Measurements from ENCODE around the gene OSBPL3. TPM values are rescaled to one million over a fixed set of nuclear protein-coding genes. Genes with fewer than 3 reads are reported as not detected.

Gene OSBPL3
- polyA plus RNA-seq, 3 donors = 15.3 to 20.4 (median 17.5) TPM

DNA sequence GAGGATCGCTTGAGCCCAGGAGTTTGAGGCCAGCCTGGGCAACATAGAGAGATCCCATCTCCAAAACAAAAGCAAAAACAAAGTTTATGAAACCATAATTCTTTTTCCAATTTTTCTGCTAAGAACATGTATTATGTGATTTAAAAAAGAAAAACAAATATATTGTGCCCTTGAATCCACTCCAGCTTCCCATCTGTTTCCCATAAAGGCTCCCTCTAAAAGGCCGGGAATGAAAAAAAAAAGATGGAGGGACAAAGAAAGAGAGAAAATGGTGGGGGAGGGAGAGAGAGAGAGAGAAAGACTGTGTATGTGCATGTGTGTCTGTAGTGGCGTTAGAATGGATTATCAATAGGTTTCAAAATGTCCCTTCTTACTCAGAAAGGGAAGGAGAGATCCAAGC is 202.2 kb downstream of the OSBPL3 start:
- DNase-seq (ENCODE audit: low read depth in 3 of 3, low spot score in 2 of 3) = no peak

DNA sequence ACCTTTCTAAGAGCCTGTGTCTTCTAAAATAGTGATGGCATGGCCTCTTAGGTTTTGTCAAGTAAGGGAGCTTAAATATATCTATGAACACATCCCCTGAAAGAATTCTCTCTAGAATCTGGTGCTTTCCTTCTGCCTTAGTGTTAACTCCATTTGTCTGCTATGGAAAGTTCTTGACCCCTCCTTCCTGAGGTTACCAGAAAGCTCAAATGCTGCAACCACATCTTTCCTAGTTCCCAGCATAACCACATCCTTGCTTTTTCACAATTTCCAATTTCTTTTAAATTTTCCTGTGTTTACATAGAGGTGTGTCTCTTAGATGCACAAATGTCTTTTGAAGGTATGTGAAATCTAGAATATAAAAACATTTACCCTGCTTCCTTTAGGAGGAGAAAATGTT is 206.3 kb downstream of the OSBPL3 start:
- no peak for DNase-seq (ENCODE audit: low read depth in 3 of 3, low spot score in 2 of 3)

DNA sequence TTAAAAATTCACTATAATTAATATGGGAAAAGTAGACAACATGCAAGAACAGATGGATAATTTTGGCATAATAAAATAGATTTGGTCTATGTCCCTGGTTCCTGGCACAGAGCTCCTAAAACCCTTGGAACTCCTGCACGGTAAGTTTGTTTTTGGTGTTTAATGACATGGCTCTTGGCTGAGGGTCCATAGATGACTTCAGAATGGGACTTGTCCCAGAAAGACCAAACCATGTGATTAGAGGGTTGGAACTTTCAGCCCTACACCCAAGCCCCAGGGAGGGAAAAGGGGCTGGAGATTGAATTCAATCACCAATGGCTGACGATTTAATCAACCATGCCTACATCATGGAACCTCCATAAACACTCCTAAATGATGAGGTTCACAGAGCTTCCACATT is 210.1 kb downstream of the OSBPL3 start:
- DNase-seq (ENCODE audit: low read depth in 3 of 3, low spot score in 2 of 3) = no peak

DNA sequence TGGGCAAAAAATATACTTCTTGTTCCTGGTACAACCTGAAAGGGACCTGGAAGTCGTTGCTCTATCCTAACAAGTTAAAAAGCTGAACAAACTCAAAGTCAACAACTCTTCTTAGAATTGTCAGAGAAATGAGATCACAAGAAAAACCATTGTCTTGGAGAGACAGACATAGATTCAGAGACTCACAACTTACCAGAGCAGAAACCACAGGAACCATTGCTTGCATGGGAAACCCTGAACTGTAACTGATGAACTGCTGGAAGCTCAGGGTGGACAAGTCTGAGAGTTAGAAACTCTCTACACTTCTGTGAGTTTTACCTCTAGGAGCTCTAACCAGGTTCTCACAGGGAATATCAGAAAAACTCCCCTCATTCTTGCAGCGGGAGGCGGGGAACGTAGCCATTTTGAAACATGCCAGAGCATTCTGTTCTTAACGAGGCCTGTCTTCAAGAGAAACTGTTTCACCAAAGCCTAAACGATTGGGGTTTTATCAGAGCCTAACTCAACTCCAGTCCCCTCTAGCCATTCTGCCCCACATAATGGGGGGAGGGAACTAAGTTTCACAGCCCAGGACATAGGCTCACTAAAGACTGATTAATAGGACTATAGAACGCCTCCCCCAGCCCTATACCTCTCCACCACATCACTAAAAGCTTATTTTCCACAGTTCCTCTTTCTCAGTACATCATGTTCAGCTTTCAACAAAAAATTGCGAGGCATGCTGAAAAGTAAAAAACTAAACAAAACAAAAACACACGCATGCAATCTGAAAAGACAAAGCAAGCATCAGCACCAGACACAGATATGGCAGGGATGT is 210.8 kb downstream of the OSBPL3 start:
- no peak for DNase-seq (ENCODE audit: low read depth in 3 of 3, low spot score in 2 of 3)

DNA sequence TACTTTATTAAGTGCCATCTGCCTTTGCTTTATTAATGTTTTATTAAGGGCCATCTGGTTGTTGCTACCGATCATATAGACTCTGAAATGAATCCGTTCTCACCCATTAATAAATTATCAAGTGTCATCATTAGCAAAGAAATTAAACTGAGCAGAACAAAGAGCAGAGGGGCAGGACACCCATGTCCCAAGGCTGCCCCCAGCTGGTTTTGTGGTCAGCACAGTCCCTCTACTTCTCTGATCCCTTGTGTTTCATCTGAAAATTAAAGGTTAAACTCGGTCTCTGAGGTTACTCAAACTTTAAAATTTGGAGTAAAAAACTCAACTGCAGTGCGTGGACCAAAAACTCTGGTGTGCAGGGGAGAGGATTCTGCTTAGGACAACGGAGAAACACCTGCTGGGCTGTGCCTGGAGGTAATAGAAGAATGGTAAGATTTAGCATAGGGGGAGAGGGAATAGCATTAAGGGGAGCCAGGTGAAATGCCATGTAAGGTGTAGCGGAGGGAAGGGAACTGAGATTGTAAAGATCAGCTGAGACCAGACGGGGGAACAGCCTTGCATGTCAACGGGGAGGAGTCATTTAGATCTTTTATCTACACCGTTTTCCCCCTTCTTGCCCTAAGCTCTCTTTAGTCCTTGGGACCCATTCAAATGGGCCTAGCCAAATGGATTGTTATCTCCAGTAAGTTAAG is 212.0 kb downstream of the OSBPL3 start:
- DNase-seq (ENCODE audit: low read depth in 3 of 3, low spot score in 2 of 3) = no peak

DNA sequence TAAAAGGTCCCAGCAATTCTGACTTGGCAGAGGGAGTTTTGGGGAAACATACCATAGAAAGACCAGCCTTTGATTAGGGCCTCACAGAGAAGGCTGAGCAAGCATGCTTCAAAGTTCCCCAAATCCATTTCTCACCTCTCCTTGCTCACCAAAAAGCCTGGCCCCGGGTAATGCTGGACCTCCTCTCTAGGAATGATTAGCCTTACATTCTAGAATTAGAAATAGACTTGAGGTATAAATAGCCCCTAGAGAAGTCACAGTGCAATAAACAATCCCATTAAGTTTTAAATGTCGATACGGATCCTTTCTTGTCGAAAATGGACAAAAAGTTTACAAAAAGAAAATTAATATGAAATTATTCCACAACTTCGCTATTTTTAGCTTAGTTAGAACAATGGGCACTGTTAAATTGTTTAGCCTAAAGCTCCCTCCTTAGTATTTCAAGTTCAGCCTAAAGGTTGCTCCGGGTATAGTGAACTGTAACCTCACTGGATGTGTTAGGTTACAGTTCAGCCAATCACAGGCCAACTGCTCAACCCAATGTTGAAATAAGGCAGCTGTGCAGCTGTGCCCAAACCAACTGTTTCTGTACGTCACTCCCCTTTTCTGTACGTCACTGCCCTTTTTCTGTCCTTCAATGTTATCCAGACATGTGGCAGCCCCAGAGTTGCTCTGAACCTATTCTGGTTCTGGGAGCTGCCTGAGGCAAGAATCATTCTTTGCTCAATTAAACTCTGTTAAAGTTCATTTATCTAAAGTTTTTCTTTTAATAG is 214.8 kb downstream of the OSBPL3 start:
- peak in 1 of 3 donors; percentile 6 for DNase-seq (ENCODE audit: low read depth in 3 of 3, low spot score in 2 of 3)

DNA sequence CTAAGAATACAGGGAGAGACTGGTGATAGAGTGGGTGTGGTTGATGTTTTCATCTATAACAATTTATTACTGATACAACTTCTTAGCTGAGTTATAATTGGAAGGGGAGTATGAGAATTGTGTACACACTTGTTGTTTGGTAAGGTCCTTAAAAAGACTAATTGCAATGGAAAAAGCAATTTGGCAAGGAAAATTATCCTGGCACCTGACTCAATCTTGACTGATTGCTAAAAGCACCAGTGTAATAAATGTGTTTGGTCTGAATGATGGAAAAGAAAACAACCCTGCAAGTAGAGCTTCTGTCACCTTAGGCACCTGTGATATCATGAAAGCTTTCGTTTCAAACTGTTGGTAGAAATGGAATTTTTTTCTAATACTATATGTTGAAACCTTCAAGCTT is 216.0 kb downstream of the OSBPL3 start:
- DNase-seq (ENCODE audit: low read depth in 3 of 3, low spot score in 2 of 3) = no peak

DNA sequence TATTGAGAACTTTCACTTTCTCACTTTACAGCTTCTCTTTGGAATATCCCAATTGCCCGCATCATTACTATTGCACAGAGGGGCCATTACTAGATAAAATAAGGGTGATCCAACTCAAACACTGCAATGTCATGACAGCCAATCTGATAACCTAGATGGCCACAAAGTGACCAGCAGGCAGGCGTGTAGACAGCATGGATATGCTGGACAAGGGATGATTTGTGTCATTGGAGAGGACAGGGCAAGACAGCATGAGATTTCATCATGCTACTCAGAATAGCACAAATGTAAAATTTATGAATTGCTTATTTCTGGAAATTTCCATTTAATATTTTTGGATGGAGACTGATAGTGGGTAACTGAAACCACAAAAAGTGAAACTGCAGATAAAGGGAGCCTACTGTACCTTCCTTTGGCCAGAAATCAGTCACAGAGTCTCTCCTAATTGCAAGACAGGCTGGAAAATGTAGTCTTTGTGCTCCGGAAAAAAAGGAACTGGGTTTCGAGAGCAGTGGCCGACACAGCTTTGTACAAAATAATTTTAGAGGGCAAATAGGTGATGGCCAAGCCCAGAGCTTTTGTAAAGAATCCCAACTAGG is 216.6 kb downstream of the OSBPL3 start:
- DNase-seq (ENCODE audit: low read depth in 3 of 3, low spot score in 2 of 3) = no peak

DNA sequence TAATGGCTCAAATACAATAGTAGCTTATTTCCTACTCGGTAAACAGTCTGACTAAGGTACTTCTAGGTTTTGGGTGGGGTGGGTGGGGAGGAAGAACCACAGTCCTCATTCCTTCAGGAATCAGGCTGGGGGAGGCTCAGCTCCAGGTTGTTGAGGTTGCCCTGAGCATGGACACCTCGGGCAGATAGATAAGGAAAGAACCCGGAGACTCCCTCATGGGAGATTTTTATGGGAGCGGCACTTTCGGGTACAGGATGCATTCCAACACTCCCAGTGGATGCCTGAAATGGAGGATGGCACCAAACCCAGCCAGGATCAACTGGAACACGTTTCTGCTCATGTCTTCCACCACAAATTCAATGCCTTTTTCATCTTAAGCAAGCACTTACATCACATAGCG is 217.2 kb downstream of the OSBPL3 start:
- DNase-seq (ENCODE audit: low read depth in 3 of 3, low spot score in 2 of 3) = no peak

DNA sequence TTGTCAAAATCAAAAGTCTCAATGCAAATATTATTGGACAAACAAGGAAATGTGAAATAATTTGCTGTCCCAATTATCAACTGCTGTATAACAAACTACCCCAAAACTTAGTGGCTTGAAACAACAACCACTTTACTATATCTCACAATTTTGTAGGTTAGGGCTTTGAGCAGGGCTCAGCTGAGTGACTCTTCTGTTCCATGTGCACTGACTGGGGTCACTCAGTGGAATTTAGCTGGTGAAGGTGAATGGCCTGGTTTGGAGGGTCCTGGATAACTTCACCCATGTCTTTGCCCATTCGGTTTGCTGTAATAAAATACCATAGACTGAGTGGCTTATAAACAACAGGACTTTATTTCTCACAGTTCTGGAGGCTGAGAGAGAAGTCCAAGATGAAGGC is 219.0 kb downstream of the OSBPL3 start:
- no peak for DNase-seq (ENCODE audit: low read depth in 3 of 3, low spot score in 2 of 3)

DNA sequence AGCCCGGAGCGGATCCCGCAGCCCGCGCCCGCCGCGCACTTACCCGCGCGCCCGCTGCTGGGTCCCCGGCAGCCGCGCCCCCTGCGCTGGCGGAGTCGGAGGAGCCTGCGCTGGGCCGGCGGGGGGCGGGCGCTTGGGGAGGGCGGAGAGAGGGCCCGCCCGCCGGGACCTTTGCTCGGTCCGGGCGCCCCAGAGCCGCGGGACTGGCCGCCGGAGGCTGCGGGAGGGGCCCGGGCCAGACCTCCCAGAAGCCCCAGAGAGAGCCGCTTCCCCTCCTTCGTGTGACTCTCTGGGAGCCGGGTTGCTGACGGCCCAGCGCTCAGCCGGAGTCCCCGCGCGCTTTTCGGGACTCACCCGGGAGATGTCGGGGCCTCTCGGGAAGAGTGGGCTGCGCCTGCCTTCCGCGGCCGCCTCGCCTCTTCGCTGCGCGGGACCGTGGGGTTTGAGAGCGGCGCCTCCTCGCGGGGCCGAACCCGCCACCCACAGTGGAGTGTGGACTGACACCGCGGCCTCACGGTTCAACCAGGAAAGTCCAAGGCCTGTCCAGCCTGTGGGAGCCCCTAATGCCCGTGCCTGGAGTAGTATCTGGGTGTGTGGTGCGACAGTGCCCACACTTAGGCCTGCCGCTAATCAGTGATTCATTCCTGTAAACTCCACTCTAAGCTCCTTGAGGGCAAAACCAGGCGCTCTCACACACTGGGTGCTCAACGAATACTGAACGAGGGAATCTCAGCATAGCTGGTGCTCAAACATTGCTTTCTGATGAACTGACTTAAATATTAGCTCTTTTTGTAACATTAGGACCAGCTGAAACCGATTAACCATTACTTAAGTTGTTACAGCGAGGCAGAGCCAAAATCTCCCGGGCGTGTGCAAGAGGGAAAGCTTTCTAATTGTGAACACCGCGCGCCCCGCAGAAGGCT is 222.4 kb downstream of the OSBPL3 start, which contains the start of gene GSDME:
Gene GSDME (minus strand): TSS at position 112 of the 923 bp plus-strand sequence. CDS start 7,690 bp downstream, outside the sequence.
- peak; percentile 25 to 47 (median 27) for DNase-seq (ENCODE audit: low read depth in 3 of 3, low spot score in 2 of 3)

DNA sequence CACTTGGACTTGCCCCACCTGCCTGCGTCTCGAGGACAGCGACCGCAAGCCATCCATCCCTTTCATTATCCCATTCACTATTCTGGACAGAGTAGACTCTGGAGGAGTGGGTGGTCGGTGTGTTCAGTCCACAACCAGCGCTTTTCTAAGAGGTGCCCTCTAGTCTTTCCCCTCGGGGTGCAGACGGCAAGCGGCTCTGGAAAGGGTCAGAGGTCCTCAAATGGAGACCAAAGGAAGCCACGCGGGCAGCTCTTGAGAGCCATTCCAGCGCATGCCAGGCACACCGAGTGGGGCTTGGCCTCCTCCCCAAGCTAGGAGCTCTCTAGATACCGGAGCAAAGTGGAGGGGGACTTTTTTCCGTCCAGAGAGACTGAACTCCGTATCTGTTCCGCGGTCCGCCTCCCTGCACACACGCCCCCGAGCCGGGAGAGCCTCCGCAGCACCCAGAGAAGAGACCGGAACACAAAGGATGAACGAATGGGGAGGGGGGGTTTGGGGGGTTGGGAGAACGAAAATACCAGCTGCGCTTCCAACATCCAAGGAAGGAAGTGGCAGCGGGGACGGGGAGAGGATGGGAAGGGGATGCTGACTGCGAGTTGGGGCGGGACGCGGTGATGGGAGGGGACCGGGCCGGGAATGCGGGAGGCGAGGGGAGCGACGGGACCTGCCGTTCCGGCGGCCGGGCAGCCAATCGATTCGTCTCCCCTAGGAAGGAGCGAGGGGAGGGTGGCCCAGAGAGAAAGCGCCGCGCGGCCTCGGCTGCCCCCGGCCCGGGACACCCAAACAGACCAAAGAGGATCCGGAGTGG is 223.2 kb downstream of the OSBPL3 start:
- DNase-seq (ENCODE audit: low read depth in 3 of 3, low spot score in 2 of 3) = peak; percentile 12 to 45 (median 29)

DNA sequence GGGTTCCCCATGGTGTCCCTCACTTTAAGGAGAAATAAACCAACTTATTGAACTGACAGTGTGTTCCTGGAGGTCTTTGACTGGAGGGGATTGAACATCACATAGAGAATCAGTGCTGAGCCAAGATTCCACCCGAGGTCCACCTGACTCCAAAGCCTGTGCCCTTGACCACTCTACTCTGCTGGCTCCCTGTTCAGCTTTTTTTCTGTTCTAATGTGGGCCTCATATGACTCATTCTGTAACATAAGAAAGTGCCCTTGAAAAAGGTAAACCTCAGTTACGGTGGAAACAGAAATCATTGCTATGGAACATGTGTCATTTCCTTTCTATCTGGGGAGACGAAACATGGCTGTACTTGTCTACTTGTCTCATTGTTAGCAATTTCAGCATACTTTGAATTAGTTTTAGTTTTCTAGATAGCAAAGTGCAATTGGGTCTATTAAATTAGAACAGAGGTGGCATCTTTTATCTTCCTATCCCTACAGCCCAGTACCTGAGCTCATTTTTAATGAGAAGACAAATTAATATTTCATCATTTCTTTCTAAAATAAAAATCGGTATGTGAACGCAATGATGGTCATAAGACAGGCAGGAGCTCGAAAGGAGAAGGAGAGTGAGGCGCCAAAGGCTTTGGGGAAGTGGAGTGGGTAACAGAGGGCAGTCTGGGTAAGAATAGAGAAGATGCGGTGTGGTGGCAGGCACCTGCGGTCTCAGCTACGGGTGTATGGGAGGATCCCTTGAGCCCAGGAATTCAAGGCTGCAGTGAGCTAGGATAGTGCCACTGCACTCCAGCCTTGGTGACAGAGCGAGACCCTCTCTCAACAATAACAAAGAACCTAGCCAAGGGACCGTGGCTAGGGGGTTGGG is 224.2 kb downstream of the OSBPL3 start:
- no peak for DNase-seq (ENCODE audit: low read depth in 3 of 3, low spot score in 2 of 3)

DNA sequence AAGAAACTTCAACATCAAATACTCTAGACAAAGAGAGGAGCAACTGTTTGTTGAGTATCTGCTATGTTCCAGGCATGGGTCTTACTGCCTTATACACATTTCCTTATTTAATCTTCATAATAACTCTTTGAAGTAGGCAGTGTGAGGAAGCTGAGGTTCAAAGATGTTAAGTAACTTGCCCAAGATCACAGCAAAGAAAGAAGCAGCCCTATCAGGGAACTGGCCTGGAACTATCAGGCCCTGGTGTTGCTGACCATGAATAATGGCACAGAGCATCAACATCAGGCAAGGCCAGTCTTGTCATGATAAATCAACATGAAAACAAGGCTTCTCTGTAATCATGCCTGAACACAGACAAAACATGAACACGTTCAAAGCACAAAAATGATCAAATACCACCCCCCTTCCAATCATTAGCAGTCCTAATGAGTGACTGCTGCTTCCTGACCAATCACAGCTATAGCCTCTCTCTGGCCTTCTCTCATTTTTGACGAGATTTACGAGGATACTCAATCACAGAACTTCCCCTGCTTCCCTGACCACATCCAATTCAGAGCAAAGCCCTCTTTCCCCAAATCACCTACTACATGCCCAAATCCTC is 225.0 kb downstream of the OSBPL3 start:
- DNase-seq (ENCODE audit: low read depth in 3 of 3, low spot score in 2 of 3) = no peak

DNA sequence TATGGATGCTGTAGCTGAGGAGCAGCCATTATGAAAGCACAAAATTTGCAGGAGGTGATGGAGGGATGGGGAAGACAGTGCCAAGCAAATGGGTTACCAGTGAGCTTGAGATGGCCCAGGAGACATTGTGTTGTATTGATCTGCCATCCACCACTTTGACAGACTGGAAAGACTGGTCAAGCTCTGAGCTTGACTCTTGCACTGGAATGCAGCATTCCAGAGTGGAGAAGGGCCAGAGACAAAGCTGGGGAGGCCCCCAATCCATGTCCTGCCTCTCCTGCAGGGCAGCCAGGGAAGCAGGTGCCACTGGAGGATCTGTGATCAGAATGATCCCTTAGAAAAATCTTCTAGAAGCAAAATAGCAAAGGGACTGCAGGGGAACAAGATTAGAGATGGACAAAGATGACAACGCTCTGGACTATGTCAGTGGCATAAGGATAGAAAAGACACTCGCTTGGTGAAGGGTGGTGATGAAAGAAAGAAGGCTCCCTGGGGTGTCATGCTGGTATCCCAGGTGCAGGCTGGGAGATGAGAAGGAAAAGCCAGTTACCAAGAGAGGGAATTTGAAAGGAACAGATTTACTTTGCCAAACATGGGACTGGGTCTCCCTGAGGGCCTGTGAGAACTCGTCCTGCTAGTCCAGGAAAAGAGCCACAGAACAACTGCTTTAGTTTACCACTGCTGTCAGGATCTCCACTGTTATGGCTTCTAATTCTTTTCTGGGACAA is 227.7 kb downstream of the OSBPL3 start:
- no peak for DNase-seq (ENCODE audit: low read depth in 3 of 3, low spot score in 2 of 3)

DNA sequence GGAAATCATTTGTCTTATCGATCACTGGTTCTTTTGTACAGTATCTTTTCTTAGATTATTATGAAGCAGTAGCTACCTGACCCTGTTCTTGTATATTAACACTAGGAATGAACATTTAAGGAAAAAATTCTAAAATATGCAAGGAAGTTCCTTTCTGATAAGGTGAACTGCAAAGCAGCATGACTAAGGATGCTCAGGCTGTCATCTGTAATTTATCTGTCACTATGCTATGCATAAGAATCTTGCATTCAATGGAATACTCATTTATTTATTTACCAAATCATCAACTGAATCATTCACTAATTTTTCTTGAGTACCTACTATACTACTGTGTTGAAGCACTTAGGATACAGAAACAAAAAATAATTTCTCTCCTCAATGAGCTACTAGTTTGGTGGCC is 228.5 kb downstream of the OSBPL3 start:
- no peak for DNase-seq (ENCODE audit: low read depth in 3 of 3, low spot score in 2 of 3)

DNA sequence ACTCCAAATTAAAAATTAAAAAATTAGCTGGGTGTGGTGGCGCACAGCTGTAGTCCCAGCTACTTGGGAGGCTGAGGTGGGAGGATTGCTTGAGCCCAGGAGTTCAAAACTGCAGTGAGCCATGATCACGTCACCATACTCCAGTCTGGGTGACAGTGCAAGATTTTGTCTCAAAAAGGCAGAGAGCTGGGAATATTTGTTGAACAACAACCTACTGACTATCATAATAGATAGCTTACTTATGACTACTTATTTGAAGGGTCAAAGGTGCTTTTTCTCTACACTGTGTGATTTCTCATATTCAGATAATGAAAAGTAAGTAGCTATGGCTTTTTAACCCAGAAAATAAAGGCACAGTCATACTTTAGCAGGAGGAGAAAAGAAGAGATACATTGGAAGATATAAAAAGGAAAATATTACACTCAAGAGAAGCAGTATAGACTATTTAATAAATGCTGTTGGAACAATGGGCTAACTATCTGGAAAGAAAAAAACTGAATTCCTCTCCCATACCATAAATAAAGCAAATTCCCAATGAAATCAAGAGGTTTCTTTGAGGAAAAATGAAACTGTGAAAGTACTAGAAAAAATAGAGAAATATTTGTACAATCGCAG is 229.4 kb downstream of the OSBPL3 start:
- DNase-seq (ENCODE audit: low read depth in 3 of 3, low spot score in 2 of 3) = no peak

Data from right renal cortex interstitium (tissue), 3 donors.